Activated T-cell treated with anti-CD3 and anti-CD28 coated beads for 24 hours (primary cell): Measurements from ENCODE around the gene ATP8A2.
"Not testable (repeated sequence)": the region's sequence is repeated elsewhere in the genome, so short reads cannot be mapped to it uniquely, and the experiment has no call there.

Experiments used
- DNase-seq: peaks from one replicate; pipeline ENCODE4 v3.0.0-alpha.2; 2020; ENCODE audit warnings: low read depth

ATP8A2 gene

DNA sequence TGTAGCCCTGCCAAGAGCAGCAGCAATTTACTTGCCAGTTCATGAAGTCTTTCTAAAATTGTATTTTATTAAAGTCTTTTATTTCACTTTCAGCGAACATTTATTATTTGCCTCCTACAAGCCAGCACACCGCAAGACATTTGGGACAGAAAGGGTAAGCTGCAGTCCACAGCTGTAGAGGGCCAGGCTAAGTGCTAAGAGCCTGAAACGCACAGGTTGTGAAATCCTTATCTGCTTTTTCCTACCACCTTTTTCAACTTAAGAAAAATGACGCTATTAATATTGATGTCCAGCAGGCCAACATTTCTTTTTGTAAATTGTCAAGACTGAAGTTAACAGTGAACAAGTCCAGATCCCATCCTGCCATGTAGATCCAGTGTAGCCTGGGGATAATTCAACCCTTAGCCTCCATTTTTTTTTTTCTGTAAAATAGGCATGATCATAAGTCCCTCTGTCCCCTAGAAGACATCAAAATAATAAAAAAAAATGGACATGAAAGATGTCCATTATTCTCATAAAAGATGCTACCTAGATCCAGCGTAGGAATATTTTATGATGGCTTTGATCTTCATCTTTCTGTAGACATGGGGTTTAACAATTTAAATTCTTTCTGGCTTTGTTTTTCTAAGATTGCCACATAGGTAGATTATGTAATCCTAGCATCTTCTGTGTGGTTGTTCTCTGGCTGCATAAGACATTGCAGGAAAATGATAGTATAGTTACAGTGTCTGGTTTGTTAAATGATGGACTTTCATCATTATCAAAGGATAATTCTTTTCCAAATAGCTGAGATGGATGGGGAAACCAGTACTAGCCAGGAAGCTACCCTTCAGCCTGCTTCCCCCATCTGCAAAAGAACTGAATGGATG, 551.7 kb downstream of the ATP8A2 start:
- DNase-seq = no peak

GRCh38 chr13:25927363-25927762, 555.6 kb downstream of the ATP8A2 start:
- DNase-seq = no peak

DNA sequence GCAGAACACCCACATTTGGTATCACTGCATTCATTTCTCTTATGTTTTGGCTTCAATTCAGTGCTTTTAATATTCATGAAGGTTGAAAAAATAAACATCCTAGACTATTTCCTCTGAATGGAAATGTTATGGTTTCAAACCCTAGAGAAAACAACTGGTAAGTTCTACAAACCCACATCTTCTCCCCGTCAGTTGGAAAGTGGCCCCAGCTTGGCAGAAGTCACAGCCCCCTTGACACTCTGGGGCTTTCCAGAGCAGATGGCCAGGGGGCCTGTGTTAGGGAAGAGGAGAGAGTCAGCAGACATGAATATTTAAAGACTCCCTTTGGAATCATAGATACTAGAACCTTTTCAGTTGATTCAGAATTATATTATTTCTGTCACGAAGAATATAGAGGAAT, 556.2 kb downstream of the ATP8A2 start:
- no peak for DNase-seq

DNA sequence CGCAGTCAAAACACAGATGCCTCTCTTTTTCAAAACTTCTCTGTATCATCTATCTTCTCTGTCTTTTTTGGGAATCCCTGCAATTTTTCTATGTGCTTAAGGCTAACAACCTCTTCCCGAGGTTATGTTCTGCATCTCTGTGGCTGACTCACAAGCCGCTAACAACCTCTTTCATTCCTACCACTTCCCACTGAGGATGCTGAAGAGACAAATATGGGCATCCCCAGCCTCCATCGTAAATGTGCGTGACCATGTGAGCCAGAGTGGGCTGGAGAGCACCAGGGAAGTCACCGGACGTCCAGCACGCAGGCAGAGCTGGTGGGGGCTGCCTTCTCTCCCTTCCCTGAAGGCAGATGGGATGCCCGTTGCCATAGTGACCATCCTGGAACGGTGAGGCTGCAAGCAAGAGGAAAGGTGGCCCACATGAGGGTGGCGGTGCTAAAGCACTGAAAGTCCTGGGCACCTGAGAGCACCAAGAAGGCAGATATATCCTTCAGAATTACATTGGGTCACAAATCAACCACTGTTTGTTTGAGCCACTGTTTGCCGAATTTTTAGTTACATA, 557.2 kb downstream of the ATP8A2 start:
- DNase-seq = no peak

DNA sequence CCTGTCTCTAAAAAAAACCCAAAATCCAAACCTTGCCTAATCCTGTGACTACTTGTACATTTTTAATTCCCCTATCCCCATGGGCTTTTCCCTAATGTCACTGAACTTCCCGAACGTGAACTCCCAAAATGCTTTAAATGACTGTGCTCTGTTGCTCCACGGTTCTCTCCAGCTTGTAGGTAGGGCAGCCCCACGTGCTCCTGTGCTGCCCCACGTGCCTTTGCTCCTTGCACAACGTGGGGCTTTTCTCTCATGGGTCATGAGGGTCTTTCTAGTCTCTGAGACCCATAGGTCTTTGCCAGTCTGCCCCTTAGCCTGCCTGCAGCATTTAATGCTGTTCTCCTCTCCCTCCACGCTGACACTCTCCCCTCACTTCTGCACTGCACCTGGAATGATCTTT, 558.0 kb downstream of the ATP8A2 start:
- no peak for DNase-seq

DNA sequence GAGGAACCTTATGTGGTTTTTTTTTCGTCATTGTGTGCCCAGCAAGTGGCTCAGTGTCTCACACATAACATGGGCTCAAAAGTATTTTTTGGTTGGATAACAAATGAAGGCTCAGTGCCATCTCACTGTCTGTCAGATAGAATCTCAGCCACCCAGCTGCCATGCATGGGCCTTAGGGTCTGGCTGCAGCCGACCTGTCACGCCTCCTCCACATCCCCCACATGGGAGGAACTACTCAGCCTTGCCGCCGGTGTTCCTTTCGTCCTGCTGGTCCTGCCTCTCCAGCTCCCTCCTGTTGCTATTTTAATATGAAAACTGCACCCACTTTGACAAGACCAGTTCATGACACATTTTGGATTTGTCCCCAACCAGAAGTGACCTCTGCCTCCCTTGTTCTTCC, 558.9 kb downstream of the ATP8A2 start:
- no peak for DNase-seq

DNA sequence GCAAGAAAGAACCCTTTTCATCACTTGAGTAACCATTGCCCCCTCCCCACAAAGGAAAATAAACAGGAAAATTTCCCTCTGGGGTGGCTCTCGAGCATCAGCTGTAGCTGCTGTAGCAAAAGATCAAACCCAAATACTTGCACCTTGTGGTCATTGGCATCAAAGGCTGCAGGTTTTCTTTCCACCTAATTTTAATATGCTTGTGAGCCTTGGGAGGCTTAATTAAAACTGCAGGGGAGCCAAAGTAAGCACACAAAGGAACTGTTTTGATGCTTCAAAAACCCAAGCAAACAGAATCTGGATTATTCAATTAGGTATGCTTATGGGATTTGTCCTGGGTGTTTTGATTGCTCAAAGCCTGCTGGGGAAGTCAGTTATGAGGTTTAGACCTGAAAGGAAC, 560.6 kb downstream of the ATP8A2 start:
- no peak for DNase-seq

GRCh38 chr13:25933520-25933919, 561.7 kb downstream of the ATP8A2 start:
- no peak for DNase-seq

- no peak for DNase-seq
These were observed 562.4 kb downstream of the ATP8A2 start for GRCh38 chr13:25934127-25934526.

GRCh38 chr13:25939961-25940687, 568.4 kb downstream of the ATP8A2 start:
- DNase-seq = no peak

DNA sequence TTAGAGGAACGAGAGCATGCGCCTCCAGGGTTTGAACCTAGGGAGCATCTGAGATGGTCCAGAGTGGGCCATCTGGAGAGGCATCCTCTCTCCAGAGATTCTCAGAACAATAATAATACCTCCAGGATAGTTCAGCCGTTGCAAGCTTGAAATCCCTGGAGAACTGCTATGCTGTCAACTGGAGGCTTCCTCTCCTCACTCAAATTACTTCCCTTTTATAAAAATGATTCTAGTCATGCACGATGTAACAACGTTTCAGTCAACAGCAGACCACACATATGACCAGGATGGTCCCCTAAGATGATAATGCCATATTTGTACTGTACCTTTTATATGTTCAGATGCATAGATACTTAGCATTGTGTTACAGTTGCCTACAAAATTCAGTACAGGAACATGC, 571.3 kb downstream of the ATP8A2 start:
- DNase-seq = no peak

- no peak for DNase-seq
These were observed 571.9 kb downstream of the ATP8A2 start for GRCh38 chr13:25943658-25944057.

DNA sequence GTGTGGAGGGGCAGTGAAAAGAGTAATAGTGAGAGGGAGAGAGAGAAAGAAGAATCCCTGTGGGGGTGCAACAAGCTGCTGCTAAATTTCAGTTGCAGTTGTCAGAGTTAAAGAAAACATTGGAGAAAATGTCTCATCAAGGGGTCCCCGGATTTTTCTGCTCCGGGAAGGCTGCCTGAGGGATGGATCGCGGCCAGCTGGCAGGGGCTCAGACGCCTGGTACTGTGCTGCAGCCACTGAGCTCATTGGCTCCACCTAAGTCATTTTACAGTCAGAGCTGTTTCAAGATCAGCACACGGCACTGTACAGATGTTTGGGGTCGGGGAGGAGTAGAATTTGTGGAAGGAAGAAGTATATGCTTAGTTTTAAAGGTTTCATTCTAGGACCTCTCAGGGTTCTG, 573.8 kb downstream of the ATP8A2 start:
- no peak for DNase-seq

DNA sequence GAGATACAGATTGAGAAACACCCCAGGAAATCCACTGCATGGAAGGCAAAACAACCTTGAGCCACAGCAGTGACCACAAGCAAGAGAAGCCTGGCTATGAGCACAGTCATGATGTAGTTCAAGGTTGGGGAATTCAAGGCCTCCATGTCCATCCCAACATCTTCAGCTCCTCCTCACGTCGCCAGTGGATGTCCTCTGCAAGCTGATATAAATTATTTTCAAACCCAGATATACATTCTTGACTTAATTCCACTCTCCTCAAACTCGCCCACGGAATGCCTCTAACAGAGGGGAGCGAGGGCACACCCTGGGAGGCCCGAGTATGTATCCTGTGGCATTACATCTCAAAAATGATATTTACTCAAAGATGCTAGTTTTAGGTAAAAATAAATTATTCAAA, 574.5 kb downstream of the ATP8A2 start:
- DNase-seq = no peak

DNA sequence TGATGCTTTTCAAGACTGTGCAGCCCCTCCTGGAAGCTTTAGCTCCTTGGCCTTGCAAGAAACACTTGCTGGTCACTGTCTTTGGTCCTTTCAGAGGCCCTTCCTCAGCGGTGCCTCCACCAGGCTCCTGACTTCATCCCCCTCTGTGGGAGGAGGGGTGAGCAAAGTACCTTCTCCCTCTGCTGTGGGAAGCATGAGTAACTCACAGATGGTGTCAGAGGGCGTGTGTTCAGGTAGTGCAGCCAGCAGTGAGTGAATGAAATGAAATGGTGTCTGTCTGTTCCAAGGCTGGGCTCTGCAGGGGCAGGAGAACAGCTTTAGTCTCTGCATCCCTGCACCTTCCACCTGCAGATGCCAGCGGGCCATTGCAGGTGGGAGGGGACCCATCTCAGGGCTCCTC, 577.1 kb downstream of the ATP8A2 start:
- no peak for DNase-seq

GRCh38 chr13:25951831-25952230, 580.1 kb downstream of the ATP8A2 start:
- no peak for DNase-seq

GRCh38 chr13:25954080-25954479, 582.3 kb downstream of the ATP8A2 start:
- not testable (repeated sequence) for DNase-seq

GRCh38 chr13:25954943-25955342, 583.2 kb downstream of the ATP8A2 start:
- DNase-seq = not testable (repeated sequence)

DNA sequence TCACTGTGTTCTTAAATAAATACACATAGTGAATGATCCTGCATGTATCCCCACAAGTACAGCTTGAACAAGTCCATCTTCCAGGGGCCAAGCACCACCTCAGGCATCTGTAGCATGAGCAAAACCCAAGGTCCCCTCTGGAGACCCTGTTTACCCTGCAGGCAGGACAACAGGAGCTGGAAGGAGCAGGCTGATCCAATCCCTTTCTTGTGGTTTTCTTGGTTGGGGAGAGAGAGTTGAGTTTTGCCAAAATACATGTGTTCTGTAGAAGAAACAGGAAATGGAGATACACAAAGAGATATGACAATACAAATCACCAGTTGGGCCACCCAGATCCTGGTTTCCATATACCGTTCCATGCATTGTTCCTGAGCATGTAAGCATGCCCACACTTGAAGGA, 587.2 kb downstream of the ATP8A2 start:
- no peak for DNase-seq

DNA sequence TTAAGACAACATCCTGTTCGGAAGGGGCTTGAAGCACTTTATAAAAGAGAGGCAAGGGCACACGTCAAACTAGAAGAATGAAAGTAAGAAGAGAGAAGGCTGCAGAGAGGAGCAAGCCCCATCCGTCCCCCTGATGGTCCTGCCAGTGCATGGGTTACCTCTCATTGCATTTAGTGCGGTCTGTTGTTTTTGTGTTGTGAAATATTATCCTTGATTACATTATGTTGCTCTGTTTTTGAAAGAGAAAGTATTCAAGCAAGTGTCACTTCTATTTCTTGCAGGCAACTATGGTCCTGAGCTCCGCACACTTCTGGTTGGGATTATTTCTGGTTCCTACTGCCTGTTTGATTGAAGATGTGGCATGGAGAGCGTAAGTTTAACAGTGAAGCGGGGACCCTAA, 589.5 kb downstream of the ATP8A2 start:
- no peak for DNase-seq

GRCh38 chr13:25963674-25964073, 591.9 kb downstream of the ATP8A2 start:
- no peak for DNase-seq

- no peak for DNase-seq
These were observed 593.8 kb downstream of the ATP8A2 start for GRCh38 chr13:25965596-25965995.

DNA sequence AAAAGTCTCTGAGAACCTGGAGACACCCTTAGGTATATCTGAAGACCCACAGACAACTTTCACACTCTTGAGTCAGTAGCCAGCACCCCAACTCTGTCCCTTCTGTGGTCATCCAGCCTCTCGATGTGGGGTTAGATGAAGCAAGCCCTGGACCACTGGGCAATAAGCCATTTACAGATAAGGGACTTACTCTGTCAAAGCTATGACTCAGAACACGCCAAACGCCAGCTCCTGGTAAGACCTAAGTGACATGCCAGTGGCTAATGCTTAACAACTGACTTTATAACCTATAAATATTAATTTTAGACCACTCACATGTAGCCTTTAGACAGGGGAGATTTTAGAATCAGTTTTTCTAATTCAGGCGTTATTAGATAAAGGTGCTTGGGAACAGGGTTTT, 594.3 kb downstream of the ATP8A2 start:
- DNase-seq = no peak
